GM23248 (cell line): ENCODE results near the gene FGGY. TPM values are rescaled to one million over a fixed set of nuclear protein-coding genes. Genes with fewer than 3 reads are reported as not detected.

Source experiments
- DNase-seq: peaks from one replicate; pipeline ENCODE4 v3.0.0-alpha.2; 2015
- H2AFZ ChIP-seq: fragments of 200-600 bp; sonication (generic); 2 replicates; pipeline ENCODE4 v1.6.1; 2016; ENCODE audit warnings: antibody characterized with exemption
- H3F3A ChIP-seq: fragments of 200-600 bp; sonication (generic); 2 replicates; pipeline ENCODE4 v1.6.1; 2016; ENCODE audit warnings: mild to moderate bottlenecking, antibody characterized with exemption, mixed run types; ENCODE audit not compliant: insufficient read depth
- H3K27ac ChIP-seq: fragments of 200-600 bp; sonication (generic); 2 replicates; pipeline ENCODE4 v1.5.1; 2016; ENCODE audit warnings: mild to moderate bottlenecking
- H3K27me3 ChIP-seq: fragments of 200-600 bp; sonication (generic); replicated peaks from 2 replicates; pipeline ENCODE4 v1.6.1; 2016; ENCODE audit warnings: mild to moderate bottlenecking; ENCODE audit not compliant: insufficient read depth
- H3K36me3 ChIP-seq: fragments of 200-600 bp; sonication (generic); 2 replicates; pipeline ENCODE4 v1.6.1; 2016; ENCODE audit warnings: low read depth, mild to moderate bottlenecking
- H3K4me1 ChIP-seq: fragments of 200-600 bp; sonication (generic); 2 replicates; pipeline ENCODE4 v1.6.1; 2016; ENCODE audit warnings: mild to moderate bottlenecking; ENCODE audit not compliant: insufficient read depth
- H3K4me2 ChIP-seq: fragments of 200-600 bp; sonication (generic); one replicate; pipeline ENCODE4 v1.6.1; 2016; ENCODE audit warnings: mild to moderate bottlenecking; ENCODE audit not compliant: unreplicated experiment
- H3K4me3 ChIP-seq: fragments of 200-600 bp; sonication (generic); 2 replicates; pipeline ENCODE4 v1.5.1; 2016; ENCODE audit warnings: mild to moderate bottlenecking
- H3K79me2 ChIP-seq: fragments of 200-600 bp; sonication (generic); 2 replicates; pipeline ENCODE4 v1.6.1; 2016; ENCODE audit warnings: mild to moderate bottlenecking; ENCODE audit not compliant: insufficient read depth
- H3K9ac ChIP-seq: fragments of 200-600 bp; sonication (generic); 2 replicates; pipeline ENCODE4 v1.6.1; 2016; ENCODE audit warnings: mild to moderate bottlenecking
- H3K9me2 ChIP-seq: fragments of 200-600 bp; sonication (generic); 2 replicates; pipeline ENCODE4 v1.6.1; 2016; ENCODE audit warnings: mixed run types, mild to moderate bottlenecking, moderate library complexity; ENCODE audit not compliant: insufficient read depth
- H3K9me3 ChIP-seq: fragments of 200-600 bp; sonication (generic); one replicate; pipeline ENCODE4 v1.6.1; 2017; ENCODE audit warnings: low read depth
- H4K20me1 ChIP-seq: fragments of 200-600 bp; sonication (generic); 2 replicates; pipeline ENCODE4 v1.6.0; 2016; ENCODE audit not compliant: insufficient read depth
- EZH2 ChIP-seq: fragments of 200-600 bp; sonication (generic); IDR thresholded peaks from 2 replicates; pipeline ENCODE4 v1.6.1; 2018; ENCODE audit warnings: antibody characterized with exemption, mild to moderate bottlenecking; ENCODE audit not compliant: insufficient read depth, poor library complexity, severe bottlenecking
- EZH2phosphoT487 ChIP-seq: fragments of 200-600 bp; sonication (generic); IDR thresholded peaks from 2 replicates; pipeline ENCODE4 v1.6.1; 2018; ENCODE audit warnings: antibody characterized with exemption, moderate library complexity, mild to moderate bottlenecking, low read depth; ENCODE audit not compliant: insufficient read depth
- in situ Hi-C: fragments of 300-500 bp; cut with MboI; formaldehyde crosslinking; loops from 2 replicates; pipeline ENCODE4 v1.15.0; 2020
- microRNA-seq: library from miRNA; unstranded; fragments of <30 nt; microRNA quantifications from one replicate; pipeline ENCODE4, GENCODE V29; 2016; ENCODE audit warnings: borderline number of aligned reads
- polyA plus RNA-seq: library from polyadenylated mRNA; unstranded; fragments of >200 nt; fragmentation: Nextera tagmentation; extraction: Ambion mirVana; gene quantifications from 2 replicates; pipeline ENCODE4 v1.2.1, GENCODE V29; 2016
- small RNA-seq: library from RNA; depleted of rRNA; stranded (forward); fragments of <200 nt; gene quantifications from one replicate; pipeline ENCODE3, GENCODE V24; 2014; ENCODE audit warnings: low read depth, low replicate concordance
- total RNA-seq: library from RNA; depleted of rRNA; stranded (reverse); fragments of >200 nt; shearing (Covaris generic); gene quantifications from 2 replicates; pipeline ENCODE4 v1.2.3, GENCODE V29; 2014

The FGGY gene
- total and polyA plus RNA-seq, 2 experiments from 2014 or later = 12.8 to 16.9 TPM

DNA sequence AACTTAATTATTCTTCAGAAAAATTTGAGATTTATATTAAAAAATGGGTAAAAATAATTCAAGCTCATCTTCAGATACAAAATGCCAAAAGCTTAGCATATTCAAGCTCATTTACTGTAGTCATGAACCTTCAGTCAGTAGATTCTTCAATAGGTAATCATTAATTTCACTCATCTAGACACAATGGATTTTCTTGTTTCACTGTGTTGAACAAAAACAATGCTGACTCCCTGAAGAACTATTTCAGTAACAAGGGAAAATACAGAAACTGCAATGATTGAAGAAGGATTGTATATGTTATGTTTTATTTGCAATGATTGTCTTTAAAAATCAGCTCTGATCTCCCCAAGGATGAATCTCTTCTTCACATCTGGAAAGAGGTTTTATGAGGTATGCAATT, 508.7 kb downstream of the FGGY start:
- Histone ChIP-seq H3K4me3 (no peak overlapping the region), H3K79me2 (no peaks in the 10 kb centered on the region), H2AFZ (no peak overlapping the region), H3K9ac (no peak overlapping the region), H3K4me1 (no peaks in the 10 kb centered on the region), H3K27me3 (peaks cover 3% of the 10 kb centered on the region; the same call in 1 of the 2 replicates), H3K9me3 (no peaks in the 10 kb centered on the region), H3K4me2 (no peak overlapping the region), H4K20me1 (no peaks in the 10 kb centered on the region), H3K9me2 (no peaks in the 10 kb centered on the region), H3F3A (no peaks in the 10 kb centered on the region), H3K36me3 (no peaks in the 10 kb centered on the region), H3K27ac (no peak overlapping the region)
- TF ChIP-seq EZH2 (no peak), EZH2phosphoT487 (no peak)
- in situ Hi-C loops = no loop called here
- DNase-seq = no peak

Small RNA genes lying within 50 kb of the gene (microRNA-seq; reads per million reads assigned to microRNA genes)
- not detected for gene MIR4711

Small RNA genes lying within 50 kb of the gene (small RNA-seq; reads per million reads assigned to genes)
- not detected for gene MIR4711
